Measurements from ENCODE around the gene CFAP46.

Gene CFAP46

GRCh38 chr10:132942101-132943057 is at the start of gene CFAP46:
TSS of gene CFAP46 (minus strand) at chr10:132942570. CDS start at chr10:132942484, 86 bp downstream.
- Histone ChIP-seq H3K4me3 (ENCODE audit: insufficient read depth, low read length, poor library complexity, severe bottlenecking) (no peak within 1 kb of the TSS), H3K79me2 (ENCODE audit: insufficient read depth, low read length) (no peaks in the 10 kb centered on the region), H3K9ac (ENCODE audit: low read length) (no peak within 1 kb of the TSS), H3K27ac (ENCODE audit: low read depth, low read length) (no peak within 1 kb of the TSS), H4K20me1 (ENCODE audit: low read depth, low read length) (no peaks in the 10 kb centered on the region), H3K4me2 (ENCODE audit: low read depth, low read length, poor library complexity, severe bottlenecking) (no peak within 1 kb of the TSS), H3K9me2 (replicated peaks; ENCODE audit: insufficient read depth, low read length) (no peaks in the 10 kb centered on the region), H3K9me3 (ENCODE audit: insufficient read depth, low read length) (no peaks in the 10 kb centered on the region), H3K27me3 (ENCODE audit: low read length) (no peaks in the 10 kb centered on the region), H2AFZ (ENCODE audit: low read depth, low read length, severe bottlenecking) (no peak within 1 kb of the TSS), H3K36me3 (ENCODE audit: low read length) (no peaks in the 10 kb centered on the region), H3F3A (ENCODE audit: insufficient read depth) (no peaks in the 10 kb centered on the region)
- TF ChIP-seq EZH2phosphoT487 (conservative IDR thresholded peaks at IDR 0.05; ENCODE audit: low read length), result no peak
- TF ChIP-seq CTCF (IDR thresholded peaks at IDR 0.05; ENCODE audit: insufficient read depth, low read length, poor library complexity, severe bottlenecking), result no peak

- Histone ChIP-seq H3K9ac (ENCODE audit: low read length) (no peak overlapping the region), H3K36me3 (ENCODE audit: low read length) (no peaks in the 10 kb centered on the region)
- TF ChIP-seq EZH2phosphoT487 (conservative IDR thresholded peaks at IDR 0.05; ENCODE audit: low read length) (no peak), CTCF (IDR thresholded peaks at IDR 0.05; ENCODE audit: insufficient read depth, low read length, poor library complexity, severe bottlenecking) (no peak)
Observed at GRCh38 chr10:132991706-132992432, 49.5 kb upstream of the CFAP46 start.

GRCh38 chr10:132990684-132991545 is 48.5 kb upstream of the CFAP46 start:
- H2AFZ ChIP-seq (ENCODE audit: low read depth, low read length, severe bottlenecking), result no peak overlapping the region
- no peaks in the 10 kb centered on the region for H3F3A ChIP-seq (ENCODE audit: insufficient read depth)
- H3K9ac ChIP-seq (ENCODE audit: low read length), result no peak overlapping the region
- no peak for TF ChIP-seq CTCF (IDR thresholded peaks at IDR 0.05; ENCODE audit: insufficient read depth, low read length, poor library complexity, severe bottlenecking)
- no peak for TF ChIP-seq EZH2phosphoT487 (conservative IDR thresholded peaks at IDR 0.05; ENCODE audit: low read length)
- no peak overlapping the region for H3K27ac ChIP-seq (ENCODE audit: low read depth, low read length)
- H4K20me1 ChIP-seq (ENCODE audit: low read depth, low read length), result no peaks in the 10 kb centered on the region
- H3K79me2 ChIP-seq (ENCODE audit: insufficient read depth, low read length), result no peaks in the 10 kb centered on the region
- no peak overlapping the region for H3K4me3 ChIP-seq (ENCODE audit: insufficient read depth, low read length, poor library complexity, severe bottlenecking)
- H3K9me2 ChIP-seq (replicated peaks; ENCODE audit: insufficient read depth, low read length), result no peaks in the 10 kb centered on the region
- no peaks in the 10 kb centered on the region for H3K9me3 ChIP-seq (ENCODE audit: insufficient read depth, low read length)
- H3K36me3 ChIP-seq (ENCODE audit: low read length), result no peaks in the 10 kb centered on the region
- no peak overlapping the region for H3K4me2 ChIP-seq (ENCODE audit: low read depth, low read length, poor library complexity, severe bottlenecking)
- H3K27me3 ChIP-seq (ENCODE audit: low read length), result no peaks in the 10 kb centered on the region

More at GRCh38 chr10:132991706-132992432, 49.5 kb upstream of the CFAP46 start:
- Histone ChIP-seq H3K79me2 (ENCODE audit: insufficient read depth, low read length) (no peaks in the 10 kb centered on the region), H4K20me1 (ENCODE audit: low read depth, low read length) (no peaks in the 10 kb centered on the region), H3F3A (ENCODE audit: insufficient read depth) (no peaks in the 10 kb centered on the region), H3K27me3 (ENCODE audit: low read length) (no peaks in the 10 kb centered on the region), H2AFZ (ENCODE audit: low read depth, low read length, severe bottlenecking) (no peak overlapping the region), H3K4me2 (ENCODE audit: low read depth, low read length, poor library complexity, severe bottlenecking) (no peak overlapping the region), H3K9me3 (ENCODE audit: insufficient read depth, low read length) (no peaks in the 10 kb centered on the region), H3K9me2 (replicated peaks; ENCODE audit: insufficient read depth, low read length) (no peaks in the 10 kb centered on the region), H3K4me3 (ENCODE audit: insufficient read depth, low read length, poor library complexity, severe bottlenecking) (no peak overlapping the region), H3K27ac (ENCODE audit: low read depth, low read length) (no peak overlapping the region)

Measured in SU-DHL-6 (cell line).